ENCODE measurements around the gene PRKCE.
A peak's percentile ranks its signal among the peaks of the same experiment; 100 is the strongest.

PRKCE gene

GRCh38 chr2:45802499-45803138, 151.1 kb downstream of the PRKCE start:
- no peak for DNase-seq (ENCODE audit: low read depth in 2 of 2)
- no peak overlapping the region for H3K4me3 ChIP-seq (replicated peaks in 1 of 2; ENCODE audit: low read depth in 2 of 2, low read length in 2 of 2)
- no peak for TF ChIP-seq CTCF (IDR thresholded peaks at IDR 0.05; ENCODE audit: low read depth, low read length)

GRCh38 chr2:45804987-45805755, 153.7 kb downstream of the PRKCE start:
- TF ChIP-seq CTCF (IDR thresholded peaks at IDR 0.05; ENCODE audit: low read depth, low read length): no peak
- no peak for DNase-seq (ENCODE audit: low read depth in 2 of 2)
- no peak overlapping the region for H3K4me3 ChIP-seq (replicated peaks in 1 of 2; ENCODE audit: low read depth in 2 of 2, low read length in 2 of 2)

- no peak for TF ChIP-seq CTCF (IDR thresholded peaks at IDR 0.05; ENCODE audit: low read depth, low read length)
- H3K4me3 ChIP-seq (replicated peaks in 1 of 2; ENCODE audit: low read depth in 2 of 2, low read length in 2 of 2): no peak overlapping the region
- DNase-seq (ENCODE audit: low read depth in 2 of 2): peak in 1 of 2 donors; percentile 12
These were observed 155.3 kb downstream of the PRKCE start for GRCh38 chr2:45806563-45807358.

GRCh38 chr2:45808294-45808800, 156.9 kb downstream of the PRKCE start:
- H3K4me3 ChIP-seq (replicated peaks in 1 of 2; ENCODE audit: low read depth in 2 of 2, low read length in 2 of 2): no peak overlapping the region
- TF ChIP-seq CTCF (IDR thresholded peaks at IDR 0.05; ENCODE audit: low read depth, low read length): no peak
- no peak for DNase-seq (ENCODE audit: low read depth in 2 of 2)

- DNase-seq (ENCODE audit: low read depth in 2 of 2): no peak
- no peak for TF ChIP-seq CTCF (IDR thresholded peaks at IDR 0.05; ENCODE audit: low read depth, low read length)
- no peak overlapping the region for H3K4me3 ChIP-seq (replicated peaks in 1 of 2; ENCODE audit: low read depth in 2 of 2, low read length in 2 of 2)
These were observed 157.7 kb downstream of the PRKCE start for GRCh38 chr2:45809205-45809604.

GRCh38 chr2:45812011-45812500, 160.6 kb downstream of the PRKCE start:
- no peak for TF ChIP-seq CTCF (IDR thresholded peaks at IDR 0.05; ENCODE audit: low read depth, low read length)
- DNase-seq (ENCODE audit: low read depth in 2 of 2): peak; percentile 49 to 56
- no peak overlapping the region for H3K4me3 ChIP-seq (replicated peaks in 1 of 2; ENCODE audit: low read depth in 2 of 2, low read length in 2 of 2)
